OCI-LY7 (cell line): ENCODE results near the gene UBA1. TPM values are rescaled to one million over a fixed set of nuclear protein-coding genes. Genes with fewer than 3 reads are reported as not detected.

Source experiments
- BruUV-seq: library from RNA; stranded (reverse); fragments of 400-500 nt; replicated peaks from 2 replicates; lab custom pipeline; 2021; lab: Mats Ljungman, UMichigan
- CTCF ChIA-PET: fragments of 300-600 bp; sonication (Branson Sonifier 250); formaldehyde crosslinking; loops from one replicate; lab custom pipeline; 2022; ENCODE audit warnings: antibody characterized with exemption; ENCODE audit not compliant: unreplicated experiment; lab: Charles Lee
- POLR2A ChIA-PET: fragments of 300-600 bp; sonication (Branson Sonifier 250); formaldehyde crosslinking; loops from one replicate; lab custom pipeline; 2022; ENCODE audit warnings: antibody characterized with exemption; lab: Charles Lee
- DNase-seq: peaks from one replicate; pipeline ENCODE4 v3.0.0-alpha.2; 2015; ENCODE audit warnings: low spot score
- H2AFZ ChIP-seq: fragments of 200-600 bp; sonication (generic), shearing (Covaris generic); 2 replicates; pipeline ENCODE4 v1.6.1; 2014; ENCODE audit warnings: mild to moderate bottlenecking, antibody characterized with exemption, low read length, moderate library complexity
- H3K27ac ChIP-seq: fragments of 200-600 bp; sonication (generic); 2 replicates; pipeline ENCODE4 v1.5.1; 2014; ENCODE audit warnings: mixed run types, low read depth, mild to moderate bottlenecking, moderate library complexity, low read length, inconsistent platforms; ENCODE audit not compliant: poor library complexity, severe bottlenecking
- H3K36me3 ChIP-seq: fragments of 200-600 bp; sonication (generic); 2 replicates; pipeline ENCODE4 v1.6.1; 2014; ENCODE audit warnings: mild to moderate bottlenecking, antibody characterized with exemption, low read length, moderate library complexity, mixed read lengths; ENCODE audit not compliant: insufficient read depth
- H3K4me1 ChIP-seq: fragments of 200-600 bp; sonication (generic); 2 replicates; pipeline ENCODE4 v1.5.1; 2014; ENCODE audit warnings: mild to moderate bottlenecking, low read length; ENCODE audit not compliant: insufficient read depth, poor library complexity, severe bottlenecking
- H3K4me2 ChIP-seq: fragments of 200-600 bp; sonication (generic); 2 replicates; pipeline ENCODE4 v1.6.1; 2014; ENCODE audit warnings: mild to moderate bottlenecking, low read length
- H3K4me3 ChIP-seq: fragments of 200-600 bp; sonication (generic); 2 replicates; pipeline ENCODE4 v1.5.1; 2014; ENCODE audit warnings: mild to moderate bottlenecking, low read depth, low read length; ENCODE audit not compliant: poor library complexity, severe bottlenecking
- H3K79me2 ChIP-seq: fragments of 200-600 bp; sonication (generic); 2 replicates; pipeline ENCODE4 v1.6.1; 2016; ENCODE audit warnings: low read depth, mild to moderate bottlenecking, low read length, moderate library complexity, mixed read lengths; ENCODE audit not compliant: insufficient read depth
- H3K9me2 ChIP-seq: fragments of 200-600 bp; sonication (generic); 2 replicates; pipeline ENCODE4 v1.6.1; 2016; ENCODE audit warnings: mild to moderate bottlenecking, low read length, mixed read lengths; ENCODE audit not compliant: insufficient read depth
- H3K9me3 ChIP-seq: fragments of 200-600 bp; sonication (generic); 2 replicates; pipeline ENCODE4 v1.6.1; 2014; ENCODE audit warnings: mild to moderate bottlenecking, mixed run types, low read length, mixed read lengths
- H4K20me1 ChIP-seq: fragments of 200-600 bp; sonication (generic); 2 replicates; pipeline ENCODE4 v1.6.1; 2014; ENCODE audit warnings: mild to moderate bottlenecking, antibody characterized with exemption, low read length, moderate library complexity, mixed read lengths; ENCODE audit not compliant: insufficient read depth
- EZH2phosphoT487 ChIP-seq: fragments of 200-600 bp; sonication (generic); IDR thresholded peaks from 2 replicates; pipeline ENCODE4 v1.6.1; 2018; ENCODE audit warnings: low read depth, borderline replicate concordance, mild to moderate bottlenecking, mixed run types, antibody characterized with exemption, low read length, moderate library complexity, mixed read lengths
- intact Hi-C: fragments of 100-400 bp; cut with micrococcal nuclease; formaldehyde crosslinking; loops from one replicate; pipeline ENCODE4 v1.10.0; 2022; ENCODE audit not compliant: unreplicated experiment
- total RNA-seq, 2 experiments: library from RNA; depleted of rRNA in 1 of 2; stranded (reverse); fragments of >200 nt in 1 of 2; shearing (Covaris generic) in 1 of 2; gene quantifications; 2 replicates each; pipeline ENCODE4 v1.2.3, GENCODE V29; 2014 to 2022
- TF ChIP-seq, protein P1 (sequence below): fragments of 200-600 bp; sonication (generic); conservative IDR thresholded peaks from 2 replicates; pipeline ENCODE4 v1.5.1; 2014; ENCODE audit warnings: mild to moderate bottlenecking, antibody characterized with exemption, low read length, moderate library complexity, mixed read lengths

The UBA1 gene
- total RNA-seq, 2 experiments from 2014 or later: 169 to 294 TPM

DNA sequence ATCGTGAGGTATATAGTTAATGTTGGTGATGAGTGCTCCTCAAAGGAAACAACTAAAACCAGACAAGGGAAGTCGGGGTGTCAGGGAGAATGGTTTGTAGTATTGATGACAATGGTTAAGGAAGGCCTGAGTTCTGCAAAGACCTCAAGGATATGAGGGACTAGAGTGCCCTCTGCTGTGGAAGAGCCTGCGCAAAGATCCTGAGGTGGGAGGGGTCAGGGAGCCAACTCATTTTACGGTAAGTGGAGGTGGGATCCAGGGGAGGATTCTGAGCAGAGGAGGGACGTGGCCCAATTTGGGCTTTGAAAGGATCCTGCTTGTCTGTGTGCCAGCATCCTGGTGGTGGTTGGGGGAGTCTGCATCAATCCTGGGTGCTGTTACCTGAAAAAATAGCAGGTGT is 11.3 kb downstream of the UBA1 start:
- intact Hi-C loops: no loop called here
- Histone ChIP-seq H3K36me3 (peaks cover 98% of the 10 kb centered on the region), H3K4me3 (no peak overlapping the region), H3K27ac (no peak overlapping the region), H3K9me2 (no peaks in the 10 kb centered on the region), H4K20me1 (no peaks in the 10 kb centered on the region), H3K9me3 (no peaks in the 10 kb centered on the region), H3K4me1 (no peaks in the 10 kb centered on the region), H3K79me2 (no peaks in the 10 kb centered on the region), H2AFZ (no peak overlapping the region), H3K4me2 (no peak overlapping the region)
- CTCF ChIA-PET: no interaction called here
- DNase-seq: no peak
- no peak for TF ChIP-seq EZH2phosphoT487
- TF ChIP-seq, protein P1, sequence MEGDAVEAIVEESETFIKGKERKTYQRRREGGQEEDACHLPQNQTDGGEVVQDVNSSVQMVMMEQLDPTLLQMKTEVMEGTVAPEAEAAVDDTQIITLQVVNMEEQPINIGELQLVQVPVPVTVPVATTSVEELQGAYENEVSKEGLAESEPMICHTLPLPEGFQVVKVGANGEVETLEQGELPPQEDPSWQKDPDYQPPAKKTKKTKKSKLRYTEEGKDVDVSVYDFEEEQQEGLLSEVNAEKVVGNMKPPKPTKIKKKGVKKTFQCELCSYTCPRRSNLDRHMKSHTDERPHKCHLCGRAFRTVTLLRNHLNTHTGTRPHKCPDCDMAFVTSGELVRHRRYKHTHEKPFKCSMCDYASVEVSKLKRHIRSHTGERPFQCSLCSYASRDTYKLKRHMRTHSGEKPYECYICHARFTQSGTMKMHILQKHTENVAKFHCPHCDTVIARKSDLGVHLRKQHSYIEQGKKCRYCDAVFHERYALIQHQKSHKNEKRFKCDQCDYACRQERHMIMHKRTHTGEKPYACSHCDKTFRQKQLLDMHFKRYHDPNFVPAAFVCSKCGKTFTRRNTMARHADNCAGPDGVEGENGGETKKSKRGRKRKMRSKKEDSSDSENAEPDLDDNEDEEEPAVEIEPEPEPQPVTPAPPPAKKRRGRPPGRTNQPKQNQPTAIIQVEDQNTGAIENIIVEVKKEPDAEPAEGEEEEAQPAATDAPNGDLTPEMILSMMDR: 0 out of 2 replicates have a peak, but pooled peaks have one; percentile 20
- no TSS peak for BruUV-seq
- POLR2A ChIA-PET: no interaction called here

DNA sequence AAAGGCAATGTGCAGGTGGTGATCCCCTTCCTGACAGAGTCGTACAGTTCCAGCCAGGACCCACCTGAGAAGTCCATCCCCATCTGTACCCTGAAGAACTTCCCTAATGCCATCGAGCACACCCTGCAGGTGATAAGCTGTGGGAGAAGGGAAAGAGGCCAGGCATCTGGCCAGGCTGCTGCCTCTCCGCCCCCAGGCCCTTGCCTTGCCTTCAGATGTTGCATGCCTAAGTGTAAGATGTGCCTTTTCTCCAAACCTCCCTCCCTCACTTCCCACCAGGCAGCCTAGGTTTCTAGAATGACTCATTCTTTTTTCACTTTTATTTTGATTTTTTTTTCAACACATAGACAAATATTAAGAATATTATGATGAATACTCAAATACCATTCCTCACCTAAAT is 12.7 kb downstream of the UBA1 start:
- intact Hi-C loops: no loop called here
- POLR2A ChIA-PET: no interaction called here
- H3K36me3 ChIP-seq: peaks cover 98% of the 10 kb centered on the region

DNA sequence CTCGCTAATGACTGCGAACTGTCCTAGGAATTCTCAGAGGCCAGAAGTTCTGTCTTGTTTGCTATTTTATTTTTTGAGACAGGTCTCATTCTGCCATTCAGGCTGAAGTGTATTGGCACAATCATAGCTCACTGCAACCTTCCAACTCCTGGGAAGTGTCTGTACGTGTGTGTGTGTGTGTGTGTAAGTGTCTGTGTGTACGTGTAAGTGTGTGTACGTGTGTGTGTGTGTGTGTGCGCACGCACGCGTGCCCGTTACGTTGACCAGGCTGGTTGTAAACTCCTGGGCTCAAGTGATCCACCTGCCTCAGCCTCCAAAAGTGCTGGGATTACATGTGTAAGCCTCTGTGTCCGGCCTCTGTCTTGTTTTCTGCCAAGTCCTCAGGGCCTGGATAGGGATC is 14.5 kb downstream of the UBA1 start:
- H3K36me3 ChIP-seq: peaks cover 98% of the 10 kb centered on the region
- no peaks in the 10 kb centered on the region for H3K79me2 ChIP-seq
- no peaks in the 10 kb centered on the region for H3K9me3 ChIP-seq
- DNase-seq: no peak
- H4K20me1 ChIP-seq: no peaks in the 10 kb centered on the region
- no peaks in the 10 kb centered on the region for H3K4me1 ChIP-seq
- H3K27ac ChIP-seq: no peak overlapping the region
- POLR2A ChIA-PET: no interaction called here
- TF ChIP-seq, protein P1: no peak
- TF ChIP-seq EZH2phosphoT487: no peak
- CTCF ChIA-PET: no interaction called here
- intact Hi-C loops: no loop called here
- H3K4me2 ChIP-seq: no peak overlapping the region
- no peak overlapping the region for H2AFZ ChIP-seq
- BruUV-seq: no TSS peak
- H3K9me2 ChIP-seq: no peaks in the 10 kb centered on the region
- no peak overlapping the region for H3K4me3 ChIP-seq

More for the DNA sequence above, 12.7 kb downstream of the UBA1 start:
- Histone ChIP-seq H3K27ac (no peak overlapping the region), H3K4me3 (no peak overlapping the region), H3K4me2 (no peak overlapping the region), H3K79me2 (no peaks in the 10 kb centered on the region), H3K9me3 (no peaks in the 10 kb centered on the region), H3K9me2 (no peaks in the 10 kb centered on the region), H3K4me1 (no peaks in the 10 kb centered on the region), H4K20me1 (no peaks in the 10 kb centered on the region), H2AFZ (no peak overlapping the region)
- DNase-seq: no peak
- BruUV-seq: no TSS peak
- TF ChIP-seq, protein P1: no peak
- CTCF ChIA-PET: no interaction called here
